Lung (tissue), 12 donors: Measurements from ENCODE around the gene AKAP17A. TPM values are rescaled to one million over a fixed set of nuclear protein-coding genes. Genes with fewer than 3 reads are reported as not detected.
"Not testable (repeated sequence)": the region's sequence is repeated elsewhere in the genome, so short reads cannot be mapped to it uniquely, and the experiment has no call there.

Experiments
- ATAC-seq: fragments of 200-7000 bp; cut with Tn5 transposase; one replicate; pipeline ENCODE4 v1.9.1; 2020; ENCODE audit warnings: moderate number of reproducible peaks; ENCODE audit not compliant: insufficient read depth, low FRiP score
- DNase-seq, 3 donors: peaks; one replicate each; pipeline ENCODE4 v3.0.0-alpha.2; 2013 to 2017
- H3K27ac ChIP-seq, 2 donors: one replicate each; pipeline ENCODE4 v1.5.1; 2013; ENCODE audit warnings: mild to moderate bottlenecking in 2 of 2, moderate library complexity in 2 of 2, control low read depth in 1 of 2, inconsistent platforms in 1 of 2, low read depth in 1 of 2, low read length in 1 of 2
- H3K27me3 ChIP-seq, 3 donors: one replicate each; pipeline ENCODE4 v1.5.1; 2013; ENCODE audit warnings: low read length in 2 of 3; ENCODE audit not compliant: control insufficient read depth in 3 of 3, insufficient read depth in 3 of 3
- H3K36me3 ChIP-seq, 4 donors: one replicate each; pipeline ENCODE4 v1.5.1; 2013; ENCODE audit warnings: low read length in 4 of 4, mild to moderate bottlenecking in 1 of 4, moderate library complexity in 1 of 4; ENCODE audit not compliant: control insufficient read depth in 4 of 4, insufficient read depth in 4 of 4
- H3K4me1 ChIP-seq, 5 donors: one replicate each; pipeline ENCODE4 v1.5.1; 2013; ENCODE audit warnings: low read length in 5 of 5, mild to moderate bottlenecking in 2 of 5, moderate library complexity in 1 of 5; ENCODE audit not compliant: control insufficient read depth in 5 of 5, insufficient read depth in 5 of 5
- H3K4me3 ChIP-seq: one replicate; pipeline ENCODE4 v1.5.1; 2013; ENCODE audit warnings: mild to moderate bottlenecking, control low read depth, moderate library complexity
- H3K9ac ChIP-seq, 2 donors: one replicate each; pipeline ENCODE4 v1.5.1; 2013; ENCODE audit warnings: low read length in 2 of 2, control low read depth in 1 of 2; ENCODE audit not compliant: insufficient read depth in 1 of 2
- H3K9me3 ChIP-seq, 4 donors: one replicate each; pipeline ENCODE4 v1.5.1; 2013; ENCODE audit warnings: low read length in 3 of 4, mild to moderate bottlenecking in 1 of 4, moderate library complexity in 1 of 4; ENCODE audit not compliant: control insufficient read depth in 4 of 4, insufficient read depth in 3 of 4
- CTCF ChIP-seq: IDR thresholded peaks from 2 replicates; pipeline ENCODE4 v1.5.1; 2012; ENCODE audit warnings: mild to moderate bottlenecking; ENCODE audit errors: control extremely low read depth, extremely low read depth
- WGBS, 2 donors: extraction: QIAGEN DNeasy Blood & Tissue Kit; methylation state at CpG; one replicate each; pipeline ENCODE4 v1.1.7; 2013; 5-methylcytosine and 5-hydroxymethylcytosine counted together
- polyA plus RNA-seq, 2 donors: library from polyadenylated mRNA; stranded (reverse); fragments of 200-250 nt; gene quantifications; one replicate each; pipeline ENCODE4 v1.2.1, GENCODE V29; 2013
- total RNA-seq, 2 donors: library from RNA; depleted of rRNA in 1 of 2; stranded (reverse); fragments of >200 nt in 1 of 2; gene quantifications; one replicate each; pipeline ENCODE4 v1.2.1, GENCODE V29; 2014 to 2021
- donor health status: control.
- donor health status: control.
- donor health status: Bipolar disorder and iron deficiency.
- donor health status: healthy.
- donor health status: DM: yes; HTN: yes; CAD: no.

AKAP17A gene
- total and polyA plus RNA-seq, 4 donors: 40.6 to 48.9 (median 44.6) TPM

- Histone ChIP-seq H3K4me3 (no peak overlapping the region), H3K36me3 (no peaks in the 10 kb centered on the region), H3K27ac (no peak overlapping the region), H3K27me3 (no peaks in the 10 kb centered on the region), H3K9me3 (peaks cover 0 to 5% (median 4%) of the 10 kb centered on the region in 4 donors), H3K4me1 (no peaks in the 10 kb centered on the region), H3K9ac (no peak overlapping the region)
- DNase-seq: no peak
- no peak for TF ChIP-seq CTCF
- no peak for ATAC-seq
- 67 to 73% methylated on average over 19 of the region's 19 CpGs for WGBS, 2 donors
These were observed 36.8 kb upstream of the AKAP17A start for GRCh38 chrX:1554469-1555210.

- 84 to 89% methylated on average over 6 of the region's 6 CpGs for WGBS, 2 donors
- Histone ChIP-seq H3K9me3 (peaks cover 0 to 4% (median 3%) of the 10 kb centered on the region in 4 donors), H3K4me1 (no peaks in the 10 kb centered on the region), H3K36me3 (no peaks in the 10 kb centered on the region), H3K4me3 (no peak overlapping the region), H3K9ac (no peak overlapping the region), H3K27me3 (no peaks in the 10 kb centered on the region), H3K27ac (no peak overlapping the region)
- no peak for DNase-seq
- ATAC-seq: no peak
- no peak for TF ChIP-seq CTCF
These were observed 36.0 kb upstream of the AKAP17A start for GRCh38 chrX:1555370-1555769.

GRCh38 chrX:1557442-1557841 is 34.0 kb upstream of the AKAP17A start:
- not testable (repeated sequence) for H3K4me1 ChIP-seq, DNase-seq, H3K4me3 ChIP-seq, H3K27me3 ChIP-seq, H3K27ac ChIP-seq, H3K9me3 ChIP-seq, H3K36me3 ChIP-seq, ATAC-seq, H3K9ac ChIP-seq

GRCh38 chrX:1558761-1559468 is 32.5 kb upstream of the AKAP17A start:
- no peaks in the 10 kb centered on the region for H3K36me3 ChIP-seq
- DNase-seq (no peak), ATAC-seq (no peak)
- WGBS, 2 donors: 92% methylated on average over 13 of the region's 13 CpGs
- H3K4me1 ChIP-seq: no peaks in the 10 kb centered on the region
- peaks cover 0 to 4% (median 0%) of the 10 kb centered on the region in 4 donors for H3K9me3 ChIP-seq
- H3K9ac ChIP-seq: no peak overlapping the region
- TF ChIP-seq CTCF: no peak
- H3K4me3 ChIP-seq: no peak overlapping the region
- no peak overlapping the region for H3K27ac ChIP-seq
- no peaks in the 10 kb centered on the region for H3K27me3 ChIP-seq
